ENCODE results near the gene FERMT1. TPM values are rescaled to one million over a fixed set of nuclear protein-coding genes. Genes with fewer than 3 reads are reported as not detected.

Gene FERMT1
- total and polyA plus RNA-seq, 2 of the 4 experiments (the other 2 are of a cell fraction), result 1.8 to 2.3 TPM

GRCh38 chr20:6067763-6068318, 55.0 kb downstream of the FERMT1 start:
- Histone ChIP-seq H2BK15ac (ENCODE audit: low read depth, low read length) (no peak overlapping the region), H3K9me1 (ENCODE audit: insufficient read depth, low read length) (no peaks in the 10 kb centered on the region), H3K4me1 (ENCODE audit: control insufficient read depth, insufficient read depth, low read length) (no peaks in the 10 kb centered on the region), H2AK5ac (ENCODE audit: low read depth, low read length) (no peak overlapping the region), H3K27me3 (ENCODE audit: control insufficient read depth, insufficient read depth, low read length) (peaks cover 6% of the 10 kb centered on the region), H4K20me1 (ENCODE audit: insufficient read depth, low read length) (no peaks in the 10 kb centered on the region), H3K4me3 (ENCODE audit: insufficient read depth, low read depth, low read length) (no peak overlapping the region), H2AK9ac (replicated peaks; ENCODE audit: low read depth, low read length, poor library complexity) (no peak overlapping the region), H4K5ac (ENCODE audit: low read depth, low read length) (no peak overlapping the region), H3K56ac (ENCODE audit: extremely low read depth, insufficient read depth, low read length) (no peak overlapping the region), H3K9me3 (ENCODE audit: control insufficient read depth, insufficient read depth, low read length) (no peaks in the 10 kb centered on the region), H2BK5ac (ENCODE audit: low read depth, low read length, poor library complexity, severe bottlenecking) (no peak overlapping the region), H2BK120ac (ENCODE audit: low read depth, low read length) (no peak overlapping the region), H3K27ac (ENCODE audit: insufficient read depth, low read length) (no peak overlapping the region), H3K79me1 (ENCODE audit: low read depth in 1 of 2, low read length in 2 of 2) (no peaks in the 10 kb centered on the region), H3K4ac (ENCODE audit: low read depth, low read length) (no peak overlapping the region), H3K9ac (ENCODE audit: low read depth, low read length) (no peak overlapping the region), H3K14ac (replicated peaks; ENCODE audit: low read depth, low read length) (no peak overlapping the region), H3K36me3 (ENCODE audit: control insufficient read depth, insufficient read depth, low read length) (no peaks in the 10 kb centered on the region), H3K4me2 (ENCODE audit: low read depth, low read length) (no peak overlapping the region), H3K23ac (ENCODE audit: low read depth, low read length) (no peak overlapping the region), H2BK20ac (ENCODE audit: low read depth, low read length) (no peak overlapping the region), H4K91ac (ENCODE audit: insufficient read depth, low read depth, low read length) (no peak overlapping the region), H2AFZ (replicated peaks; ENCODE audit: low read length, poor library complexity) (no peak overlapping the region), H4K8ac (ENCODE audit: low read depth in 2 of 2, low read length in 2 of 2) (no peak overlapping the region), H3K18ac (ENCODE audit: low read depth, low read length) (no peak overlapping the region)
- BruUV-seq (replicated peaks), result no TSS peak
- in situ Hi-C loops (cut with MboI; ENCODE audit: low sequenced_read_pairs) (no loop called here), intact Hi-C loops (cut with micrococcal nuclease) (no loop called here), dilution Hi-C loops (cut with HindIII; ENCODE audit: low sequenced_read_pairs, unreplicated experiment) (no loop called here)
- DNase-seq, result no peak
- TF ChIP-seq RAD21 (IDR thresholded peaks at IDR 0.05; ENCODE audit: low read length) (no peak), RCOR1 (IDR thresholded peaks at IDR 0.05; ENCODE audit: insufficient replicate concordance, low read length) (no peak), BHLHE40 (IDR thresholded peaks at IDR 0.05; ENCODE audit: low read depth, low read length) (no peak), RFX5 (IDR thresholded peaks at IDR 0.05; ENCODE audit: low read depth, low read length) (no peak), POLR2A (IDR thresholded peaks at IDR 0.05; ENCODE audit: low read depth, low read length) (no peak), ELK1 (IDR thresholded peaks at IDR 0.05; ENCODE audit: borderline replicate concordance, low read depth, low read length) (no peak), USF2 (IDR thresholded peaks at IDR 0.05; ENCODE audit: low read depth, low read length) (no peak), CEBPB (IDR thresholded peaks at IDR 0.05; ENCODE audit: low read depth, low read length) (no peak), MAZ (IDR thresholded peaks at IDR 0.05; ENCODE audit: borderline replicate concordance, low read depth, low read length) (no peak), MAFK (IDR thresholded peaks at IDR 0.05; ENCODE audit: low read depth, low read length) (no peak)
- no CpG with 5 or more reads among the region's 4 CpGs for WGBS, 2 experiments (ENCODE audit: extremely low coverage in 2 of 2, insufficient read length in 1 of 2)
- ChIA-PET CTCF (interaction anchor here (1.4 kb wide), 1 partner anchor 8 kb away, joined by 3 read pairs; no protein-coding TSS in a partner anchor), POLR2A (ENCODE audit: unreplicated experiment) (no interaction called here)
- ATAC-seq (ENCODE audit: low read depth), result no peak
